Suprapubic skin (tissue), 4 donors: ENCODE results near the gene SLC39A10.

ENCODE experiments used
- EP300 ChIP-seq: sonication (generic); formaldehyde crosslinking; IDR thresholded peaks from one replicate; pipeline ENCODE4 v1.6.1; 2017; ENCODE audit warnings: antibody characterized with exemption
- POLR2A ChIP-seq, 2 donors: fragments of 450-650 bp; IDR thresholded peaks; one replicate each; pipeline ENCODE4 v1.6.1; 2017; ENCODE audit warnings: antibody characterized with exemption in 2 of 2, mild to moderate bottlenecking in 2 of 2, moderate library complexity in 2 of 2
- POLR2AphosphoS5 ChIP-seq, 3 donors: sonication (generic); formaldehyde crosslinking; IDR thresholded peaks; one replicate each; pipeline ENCODE4 v1.6.1; 2017; ENCODE audit warnings: antibody characterized with exemption in 3 of 3
- TF ChIP-seq, protein P1 (sequence below), 2 donors: fragments of 200-600 bp in 1 of 2; fragments of 450-650 bp in 1 of 2; sonication (generic) in 1 of 2; IDR thresholded peaks; one replicate each; pipeline ENCODE4 v1.5.1; 2016 to 2019; ENCODE audit warnings: antibody characterized with exemption in 2 of 2, mild to moderate bottlenecking in 1 of 2, moderate library complexity in 1 of 2

- TF ChIP-seq POLR2A (IDR thresholded peaks at IDR 0.05) (no peak), EP300 (no peak), POLR2AphosphoS5 (IDR thresholded peaks at IDR 0.05) (no peak)
- TF ChIP-seq, protein P1, sequence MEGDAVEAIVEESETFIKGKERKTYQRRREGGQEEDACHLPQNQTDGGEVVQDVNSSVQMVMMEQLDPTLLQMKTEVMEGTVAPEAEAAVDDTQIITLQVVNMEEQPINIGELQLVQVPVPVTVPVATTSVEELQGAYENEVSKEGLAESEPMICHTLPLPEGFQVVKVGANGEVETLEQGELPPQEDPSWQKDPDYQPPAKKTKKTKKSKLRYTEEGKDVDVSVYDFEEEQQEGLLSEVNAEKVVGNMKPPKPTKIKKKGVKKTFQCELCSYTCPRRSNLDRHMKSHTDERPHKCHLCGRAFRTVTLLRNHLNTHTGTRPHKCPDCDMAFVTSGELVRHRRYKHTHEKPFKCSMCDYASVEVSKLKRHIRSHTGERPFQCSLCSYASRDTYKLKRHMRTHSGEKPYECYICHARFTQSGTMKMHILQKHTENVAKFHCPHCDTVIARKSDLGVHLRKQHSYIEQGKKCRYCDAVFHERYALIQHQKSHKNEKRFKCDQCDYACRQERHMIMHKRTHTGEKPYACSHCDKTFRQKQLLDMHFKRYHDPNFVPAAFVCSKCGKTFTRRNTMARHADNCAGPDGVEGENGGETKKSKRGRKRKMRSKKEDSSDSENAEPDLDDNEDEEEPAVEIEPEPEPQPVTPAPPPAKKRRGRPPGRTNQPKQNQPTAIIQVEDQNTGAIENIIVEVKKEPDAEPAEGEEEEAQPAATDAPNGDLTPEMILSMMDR (IDR thresholded peaks at IDR 0.05): no peak
Measured at GRCh38 chr2:195632856-195633572, 24.0 kb upstream of the SLC39A10 start.
